NCI-H69 (cell line): ENCODE measurements around the gene FABP6.
"Not testable (repeated sequence)": the region's sequence is repeated elsewhere in the genome, so short reads cannot be mapped to it uniquely, and the experiment has no call there.

Source experiments
- DNase-seq: peaks from one replicate; lab custom pipeline; 2025; lab: John Stamatoyannopoulos, UW

The FABP6 gene, protein sequence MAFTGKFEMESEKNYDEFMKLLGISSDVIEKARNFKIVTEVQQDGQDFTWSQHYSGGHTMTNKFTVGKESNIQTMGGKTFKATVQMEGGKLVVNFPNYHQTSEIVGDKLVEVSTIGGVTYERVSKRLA

DNA sequence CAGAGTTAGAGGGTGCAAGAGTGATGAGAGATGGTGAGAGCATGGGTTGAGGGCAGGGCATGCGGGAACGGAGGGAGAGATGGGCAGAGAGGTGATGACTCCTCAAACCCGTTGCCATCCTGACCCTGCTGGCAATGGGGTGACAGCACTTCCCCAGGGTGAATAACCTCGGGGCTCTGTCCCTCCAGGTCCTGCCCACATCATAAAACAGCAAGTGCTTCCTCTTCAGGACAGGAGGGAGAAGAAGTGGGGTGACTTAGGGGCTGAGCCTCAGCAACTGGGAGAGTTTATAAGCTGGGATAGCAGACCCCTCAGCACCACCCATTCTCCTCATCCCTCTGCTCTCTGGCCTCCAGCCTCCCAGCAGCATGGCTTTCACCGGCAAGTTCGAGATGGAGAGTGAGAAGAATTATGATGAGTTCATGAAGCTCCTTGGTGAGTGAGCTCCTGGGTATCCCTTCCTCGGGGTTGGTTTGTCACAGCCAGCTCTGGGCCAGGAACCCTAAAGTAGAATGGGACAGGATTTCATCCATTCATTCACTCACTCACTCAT lies at the start of gene FABP6:
Gene FABP6, plus strand, starts transcription at position 317 of the 553 bp plus-strand sequence. Its CDS starts 52 bp downstream, at position 369.
- DNase-seq, result no peak

DNA sequence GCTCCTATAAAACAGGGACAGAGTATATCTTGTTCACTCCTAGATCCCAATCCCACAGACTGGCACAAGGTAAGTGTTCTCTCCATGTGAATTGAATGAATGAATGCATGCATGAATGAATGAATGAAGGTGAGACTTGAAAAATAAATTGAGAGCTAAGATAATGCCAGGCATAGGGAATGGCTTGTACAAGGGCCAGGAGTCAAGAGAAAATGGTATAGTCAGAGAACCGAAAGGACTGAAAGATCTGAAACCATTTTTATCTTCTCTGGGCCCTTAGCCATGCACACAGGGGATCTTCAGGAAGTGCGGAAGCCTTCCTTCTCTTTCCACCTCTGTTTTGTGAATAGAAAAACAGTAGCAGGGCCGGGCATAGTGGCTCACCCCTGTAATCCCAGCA lies 48.4 kb upstream of the FABP6 start:
- no peak for DNase-seq

GRCh38 chr5:160181965-160182622 lies 47.2 kb upstream of the FABP6 start:
- DNase-seq, result no peak

GRCh38 chr5:160183075-160183474 lies 46.2 kb upstream of the FABP6 start:
- no peak for DNase-seq

DNA sequence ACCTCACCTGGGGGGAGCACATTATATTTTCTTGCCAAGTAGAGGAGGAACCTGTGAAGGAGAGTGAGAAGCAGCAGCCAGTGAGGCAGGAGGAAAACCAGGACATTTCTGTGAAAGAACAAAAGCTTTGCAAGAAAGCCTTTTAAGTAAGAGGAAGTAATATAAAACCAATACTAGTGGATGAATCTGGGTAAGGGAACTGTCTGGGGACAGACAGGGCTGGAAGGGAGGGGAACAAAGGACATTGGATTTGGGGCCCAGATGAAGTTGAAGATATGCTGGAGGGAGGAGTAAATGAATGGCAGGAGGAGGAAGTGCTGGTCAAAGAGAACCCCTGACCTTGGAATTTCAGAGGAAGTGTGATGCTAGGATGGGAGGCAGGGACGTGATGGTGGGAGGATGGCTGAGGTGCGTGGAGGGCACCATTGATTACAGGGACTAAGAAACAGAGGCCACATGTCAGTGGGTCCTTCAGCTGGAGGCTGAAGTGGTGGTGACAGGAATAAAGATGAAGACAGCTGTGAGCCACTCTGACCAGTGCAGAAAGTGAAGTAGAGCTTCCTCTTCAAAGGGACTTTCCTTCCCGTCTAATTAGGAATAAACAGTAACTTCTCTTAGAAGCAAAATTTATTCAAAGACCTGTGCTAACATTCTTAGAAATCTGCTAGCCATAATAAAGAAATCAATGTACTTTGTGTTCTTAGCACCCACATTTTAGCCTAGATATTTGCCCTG lies 43.5 kb upstream of the FABP6 start:
- DNase-seq, result no peak

DNA sequence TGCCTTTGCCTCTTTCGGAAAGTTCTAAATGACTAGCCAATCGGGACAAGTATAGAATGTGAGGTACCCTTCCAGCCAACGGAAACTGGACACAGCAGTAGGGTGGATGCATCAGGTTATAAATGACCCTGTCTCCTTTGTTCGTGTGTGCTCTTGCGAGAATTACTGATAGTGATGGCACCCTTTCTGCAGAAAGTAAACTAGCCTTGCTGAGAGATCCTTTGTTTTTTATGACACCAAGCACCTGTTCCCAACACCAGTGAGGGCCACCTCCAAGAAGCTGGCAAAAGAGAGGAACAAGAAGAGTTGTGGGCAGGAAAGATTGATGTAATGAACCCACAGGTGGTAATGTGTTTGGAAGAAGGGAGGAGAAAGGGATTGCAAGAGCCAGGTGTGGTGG lies 42.8 kb upstream of the FABP6 start:
- no peak for DNase-seq

DNA sequence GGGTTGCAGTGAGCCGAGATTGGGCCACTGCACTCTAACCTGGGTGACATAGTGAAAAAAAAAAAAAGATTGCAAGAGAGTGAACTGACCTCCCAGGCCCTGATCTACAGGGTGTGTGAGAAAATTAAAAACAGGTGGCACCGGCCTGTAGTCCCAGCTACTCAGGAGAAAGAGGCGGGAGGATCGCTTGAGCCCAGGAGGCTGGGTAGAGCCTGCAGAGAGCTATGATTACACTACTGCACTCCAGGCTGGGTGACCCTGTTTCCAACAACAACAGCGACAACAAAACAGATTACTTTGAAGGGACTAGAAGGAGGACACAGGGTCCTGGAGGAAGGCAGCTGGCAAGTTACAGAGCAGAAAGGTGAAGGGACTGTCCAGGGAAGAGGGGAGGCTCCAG lies 42.2 kb upstream of the FABP6 start:
- DNase-seq, result no peak

DNA sequence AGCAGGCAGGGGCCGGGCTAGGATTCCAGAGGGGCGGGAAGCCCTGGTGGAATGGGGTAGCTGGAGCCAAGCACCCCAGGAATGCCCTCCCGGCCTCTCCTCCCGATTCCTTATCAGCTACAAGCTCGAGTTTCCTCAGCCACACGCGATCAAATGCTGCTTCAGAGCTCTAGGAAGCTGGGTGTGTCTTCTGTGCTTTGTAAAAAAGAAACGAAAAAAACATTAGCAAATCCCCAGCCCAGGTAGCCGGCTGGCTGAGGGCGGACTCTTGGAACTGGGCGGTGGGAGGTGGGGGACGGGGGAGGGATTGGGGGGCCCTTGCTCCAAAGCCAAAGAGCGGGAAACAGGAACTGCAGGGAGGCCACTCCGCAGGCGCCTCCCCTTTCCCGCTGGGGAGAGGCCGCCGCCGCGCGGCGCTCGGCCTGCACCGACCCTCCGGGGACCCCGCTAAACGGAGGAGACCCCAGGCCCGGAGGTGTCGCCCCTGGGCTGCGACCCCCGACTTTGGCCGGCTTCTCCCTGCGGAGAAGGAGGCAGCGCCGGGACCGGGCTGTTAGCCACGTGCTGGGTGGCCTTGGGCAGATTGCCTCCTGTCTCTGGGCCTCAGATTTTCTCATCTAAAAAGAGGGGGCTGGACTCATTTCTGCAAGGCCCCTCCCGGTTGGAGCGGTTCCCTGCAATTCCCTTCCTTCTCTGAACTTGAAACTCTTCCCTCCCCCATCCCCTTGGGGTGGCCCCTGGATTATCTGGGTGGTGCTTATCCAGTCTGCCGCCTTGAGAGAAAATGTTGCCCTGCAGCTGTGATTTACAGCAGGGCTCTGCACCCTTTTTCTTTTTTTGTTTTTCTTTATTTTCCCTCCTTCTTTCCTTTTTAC lies 40.9 kb upstream of the FABP6 start:
- peak; percentile 75 for DNase-seq

GRCh38 chr5:160192424-160192823 lies 36.9 kb upstream of the FABP6 start:
- DNase-seq, result no peak

GRCh38 chr5:160193076-160193475 lies 36.2 kb upstream of the FABP6 start:
- not testable (repeated sequence) for DNase-seq

GRCh38 chr5:160193790-160194189 lies 35.5 kb upstream of the FABP6 start:
- not testable (repeated sequence) for DNase-seq

DNA sequence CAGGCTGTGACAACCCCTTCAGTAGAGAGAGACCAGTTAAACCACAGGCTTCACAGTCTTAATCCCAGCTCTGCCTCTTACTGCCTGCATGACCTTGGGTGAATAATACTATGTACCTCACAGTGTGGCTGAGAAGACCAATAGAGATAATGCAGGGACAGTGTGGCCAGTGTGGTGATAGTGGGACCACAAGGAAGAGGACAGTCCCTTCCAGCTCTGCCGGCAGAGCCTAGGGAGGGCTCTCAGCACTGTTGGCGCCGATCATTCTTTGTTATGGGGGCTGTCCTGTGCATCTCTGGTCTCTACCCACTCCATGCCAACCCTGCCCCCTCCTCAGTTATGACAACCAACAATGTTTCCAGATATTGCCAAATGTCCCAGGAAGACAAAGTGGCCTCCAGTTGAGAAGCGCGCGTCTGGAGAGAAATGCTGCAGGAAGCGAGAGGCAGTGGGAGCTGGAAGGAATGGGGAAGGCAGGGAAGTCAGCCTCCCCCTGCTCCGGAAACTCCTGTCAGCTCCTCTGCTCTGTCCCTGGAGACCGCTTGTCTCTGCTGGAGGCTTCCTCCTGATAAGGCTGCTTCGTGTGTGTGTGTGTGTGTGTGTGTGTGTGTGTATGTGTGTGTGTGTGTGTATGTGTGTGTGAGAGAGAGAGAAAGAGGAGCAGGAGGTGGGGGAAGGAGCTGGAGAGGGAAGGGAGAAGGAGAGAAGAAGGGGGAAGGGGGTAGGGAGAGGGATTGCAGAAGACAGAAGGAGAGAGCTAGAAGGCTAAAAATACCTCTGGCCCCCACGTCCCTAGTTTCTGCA lies 31.8 kb upstream of the FABP6 start:
- peak; percentile 29 for DNase-seq

- no peak for DNase-seq
Observed at GRCh38 chr5:160198146-160198545, 31.2 kb upstream of the FABP6 start.

- DNase-seq, result peak; percentile 22
Observed at GRCh38 chr5:160198841-160199409, 30.4 kb upstream of the FABP6 start.

- DNase-seq, result peak; percentile 80
Observed at GRCh38 chr5:160199410-160199911, 29.8 kb upstream of the FABP6 start.

GRCh38 chr5:160207061-160207460 lies 22.2 kb upstream of the FABP6 start:
- DNase-seq, result no peak

DNA sequence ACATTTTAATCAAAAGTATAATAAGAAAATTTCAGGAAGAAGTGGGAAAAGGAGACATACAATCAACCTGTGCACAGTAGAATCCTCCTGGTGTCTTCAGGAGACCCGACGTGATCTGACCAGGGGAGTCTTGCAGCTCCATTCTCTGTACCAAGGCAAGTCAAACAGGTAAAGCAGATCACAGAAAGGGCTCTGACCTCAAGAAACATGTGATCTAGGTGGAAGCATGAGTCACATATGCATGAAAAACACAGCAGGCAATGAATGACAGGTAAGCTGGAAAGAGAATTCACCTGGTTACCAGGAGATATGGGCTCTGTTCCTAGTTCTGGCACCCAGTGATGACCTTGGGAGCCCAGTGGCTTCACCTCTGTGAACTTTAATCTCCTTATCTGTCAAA lies 19.4 kb upstream of the FABP6 start:
- DNase-seq, result no peak

- no peak for DNase-seq
Observed at GRCh38 chr5:160210606-160211005, 18.7 kb upstream of the FABP6 start.

DNA sequence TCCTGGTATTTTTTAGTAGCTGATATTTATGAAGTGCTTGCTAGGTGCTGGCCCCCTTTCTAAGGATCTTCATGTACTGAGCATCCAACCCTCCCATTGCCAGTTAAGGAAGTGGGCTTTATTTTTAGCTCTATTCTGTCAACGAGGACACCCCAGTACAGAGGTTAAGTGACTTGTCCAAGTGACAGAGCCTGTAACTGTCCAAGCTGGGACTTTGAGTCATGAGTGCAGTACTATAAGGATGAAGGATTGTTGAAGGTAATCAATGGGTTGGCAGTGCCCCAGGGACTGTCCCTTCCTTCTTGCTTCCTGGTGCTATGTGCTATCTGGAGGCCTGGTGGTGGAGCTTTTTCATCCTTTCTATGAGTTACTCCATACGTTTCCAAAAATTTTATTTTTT lies 18.0 kb upstream of the FABP6 start:
- no peak for DNase-seq

- peak; percentile 80 for DNase-seq
Observed at GRCh38 chr5:160213537-160213936, 15.8 kb upstream of the FABP6 start.

DNA sequence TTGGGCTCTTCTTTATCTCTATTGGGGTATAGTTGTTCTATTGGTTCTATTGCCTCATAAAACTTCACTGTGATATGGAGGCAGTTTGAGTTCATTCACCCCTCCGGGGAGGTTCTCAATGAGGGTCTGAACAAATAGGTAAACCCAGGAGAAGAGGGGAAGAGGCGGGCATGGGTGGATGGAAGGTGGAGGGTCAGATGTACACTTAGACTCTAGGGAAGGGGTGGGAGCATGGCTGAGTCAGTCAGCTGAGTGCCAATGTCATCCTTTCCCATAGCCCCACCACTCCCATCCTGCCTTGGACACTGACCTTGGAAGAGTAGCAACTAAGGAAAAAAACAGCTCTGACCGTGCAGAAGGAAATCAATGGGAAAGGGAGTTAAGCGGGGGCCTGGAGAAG lies 9.9 kb upstream of the FABP6 start:
- no peak for DNase-seq
